Endothelial cell (in vitro differentiated cells): Measurements from ENCODE around the gene PYGO2. TPM values are rescaled to one million over a fixed set of nuclear protein-coding genes. Genes with fewer than 3 reads are reported as not detected.
A peak's percentile ranks its signal among the peaks of the same experiment; 100 is the strongest.

ENCODE experiments used
- DNase-seq: peaks from one replicate; pipeline ENCODE4 v3.0.0; 2021; ENCODE audit warnings: low spot score
- H3K27ac Mint-ChIP-seq: one replicate; pipeline ENCODE4 v1.8.0; 2021; ENCODE audit warnings: mixed read lengths, inconsistent platforms; ENCODE audit not compliant: unreplicated experiment
- H3K27me3 Mint-ChIP-seq: one replicate; pipeline ENCODE4 v1.8.0; 2021; ENCODE audit warnings: mild to moderate bottlenecking, moderate library complexity, mixed read lengths, inconsistent platforms; ENCODE audit not compliant: unreplicated experiment
- H3K36me3 Mint-ChIP-seq: one replicate; pipeline ENCODE4 v1.8.0; 2021; ENCODE audit warnings: mild to moderate bottlenecking, low read depth, mixed read lengths, inconsistent platforms; ENCODE audit not compliant: unreplicated experiment
- H3K4me1 Mint-ChIP-seq: one replicate; pipeline ENCODE4 v1.8.0; 2021; ENCODE audit warnings: mild to moderate bottlenecking, mixed read lengths, inconsistent platforms; ENCODE audit not compliant: unreplicated experiment
- H3K4me3 Mint-ChIP-seq: one replicate; pipeline ENCODE4 v1.8.0; 2021; ENCODE audit warnings: mild to moderate bottlenecking, mixed read lengths, inconsistent platforms; ENCODE audit not compliant: unreplicated experiment
- H3K9me3 Mint-ChIP-seq: one replicate; pipeline ENCODE4 v1.8.0; 2021; ENCODE audit warnings: mixed read lengths, inconsistent platforms; ENCODE audit not compliant: unreplicated experiment
- total RNA-seq: library from RNA; stranded (reverse); fragmentation: NEBNext Ultra II Directional; extraction: Animal tissue kit (Norgen Biotek cat#: 25700); gene quantifications from one replicate; pipeline ENCODE4 v1.2.1, GENCODE V29; 2021; ENCODE audit not compliant: unreplicated experiment
- TF ChIP-seq, protein P1 (sequence below): fragments of 200-600 bp; sonication (generic); IDR thresholded peaks from one replicate; pipeline ENCODE4 v1.5.0; 2021; ENCODE audit warnings: antibody characterized with exemption; ENCODE audit not compliant: unreplicated experiment

Gene PYGO2
- total RNA-seq, 1 donor from 2014 or later: 49.8 TPM

DNA sequence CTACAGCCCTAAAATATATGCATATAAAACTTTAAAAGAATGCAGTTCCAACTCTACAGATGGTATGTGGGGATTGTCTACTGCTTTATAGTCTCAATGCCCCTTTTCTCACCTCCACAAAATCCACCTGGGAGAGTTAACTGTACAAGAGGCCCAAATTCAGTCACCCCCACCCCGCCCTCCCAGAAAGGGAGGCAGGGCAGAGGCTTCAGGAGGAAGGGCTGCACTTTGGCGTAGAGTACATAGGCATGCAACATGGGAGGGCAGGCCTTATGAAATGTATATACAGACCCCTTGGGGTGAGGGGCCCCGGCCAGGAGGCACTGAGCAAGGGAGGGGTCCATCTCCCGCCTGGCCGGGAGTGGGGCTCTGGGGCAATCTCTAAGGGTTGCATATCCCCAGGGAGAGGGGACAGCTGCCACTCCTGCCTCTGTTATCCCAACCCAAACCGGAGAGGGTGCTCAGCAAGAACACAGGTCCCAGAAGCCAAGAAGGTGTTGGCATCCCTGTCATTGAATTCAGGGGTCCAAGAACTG, 1.3 kb upstream of the PYGO2 start:
- TF ChIP-seq, protein P1, sequence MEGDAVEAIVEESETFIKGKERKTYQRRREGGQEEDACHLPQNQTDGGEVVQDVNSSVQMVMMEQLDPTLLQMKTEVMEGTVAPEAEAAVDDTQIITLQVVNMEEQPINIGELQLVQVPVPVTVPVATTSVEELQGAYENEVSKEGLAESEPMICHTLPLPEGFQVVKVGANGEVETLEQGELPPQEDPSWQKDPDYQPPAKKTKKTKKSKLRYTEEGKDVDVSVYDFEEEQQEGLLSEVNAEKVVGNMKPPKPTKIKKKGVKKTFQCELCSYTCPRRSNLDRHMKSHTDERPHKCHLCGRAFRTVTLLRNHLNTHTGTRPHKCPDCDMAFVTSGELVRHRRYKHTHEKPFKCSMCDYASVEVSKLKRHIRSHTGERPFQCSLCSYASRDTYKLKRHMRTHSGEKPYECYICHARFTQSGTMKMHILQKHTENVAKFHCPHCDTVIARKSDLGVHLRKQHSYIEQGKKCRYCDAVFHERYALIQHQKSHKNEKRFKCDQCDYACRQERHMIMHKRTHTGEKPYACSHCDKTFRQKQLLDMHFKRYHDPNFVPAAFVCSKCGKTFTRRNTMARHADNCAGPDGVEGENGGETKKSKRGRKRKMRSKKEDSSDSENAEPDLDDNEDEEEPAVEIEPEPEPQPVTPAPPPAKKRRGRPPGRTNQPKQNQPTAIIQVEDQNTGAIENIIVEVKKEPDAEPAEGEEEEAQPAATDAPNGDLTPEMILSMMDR: no peak
- Mint-ChIP-seq H3K4me3 (peak overlapping the region; percentile 86), H3K36me3 (peaks cover 46% of the 10 kb centered on the region), H3K27ac (peak overlapping the region; percentile 89), H3K4me1 (peaks cover 62% of the 10 kb centered on the region), H3K9me3 (no peaks in the 10 kb centered on the region), H3K27me3 (peaks cover 12% of the 10 kb centered on the region)
- DNase-seq: no peak

DNA sequence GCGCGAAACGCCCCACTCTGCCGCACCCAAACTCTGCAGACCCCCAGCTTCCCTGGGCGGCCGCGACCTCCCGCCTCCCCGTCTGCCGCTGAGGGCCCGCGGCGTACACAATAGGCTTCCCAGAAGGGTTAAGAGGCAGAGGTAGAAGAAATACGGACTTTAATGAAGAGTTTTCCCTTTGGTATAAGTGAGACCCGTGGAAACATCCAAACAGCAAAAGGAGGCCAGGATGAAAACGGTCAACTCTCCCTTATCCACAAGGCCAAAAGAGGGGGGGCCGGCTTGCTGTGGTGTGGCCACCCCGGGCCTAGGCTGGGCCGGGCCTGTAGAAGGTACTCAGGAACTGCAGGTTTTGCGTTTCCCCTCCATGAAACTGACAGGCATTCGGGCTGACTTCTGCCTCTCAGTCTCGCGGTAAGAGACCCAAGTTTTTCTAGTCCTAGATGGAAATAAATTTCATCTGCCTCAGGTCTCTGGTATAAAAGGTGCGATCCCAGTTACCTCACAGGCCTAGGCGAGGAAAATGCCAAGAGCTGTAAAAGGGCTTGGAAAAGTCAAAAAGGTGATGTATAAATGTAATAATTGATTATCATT, 671 bp upstream of the PYGO2 start:
- no peaks in the 10 kb centered on the region for H3K9me3 Mint-ChIP-seq
- peak overlapping the region; percentile 89 for H3K27ac Mint-ChIP-seq
- H3K36me3 Mint-ChIP-seq: peaks cover 41% of the 10 kb centered on the region
- peaks cover 9% of the 10 kb centered on the region for H3K27me3 Mint-ChIP-seq
- peaks cover 59% of the 10 kb centered on the region for H3K4me1 Mint-ChIP-seq
- H3K4me3 Mint-ChIP-seq: peak overlapping the region; percentile 86
- TF ChIP-seq, protein P1: no peak
- DNase-seq: no peak

DNA sequence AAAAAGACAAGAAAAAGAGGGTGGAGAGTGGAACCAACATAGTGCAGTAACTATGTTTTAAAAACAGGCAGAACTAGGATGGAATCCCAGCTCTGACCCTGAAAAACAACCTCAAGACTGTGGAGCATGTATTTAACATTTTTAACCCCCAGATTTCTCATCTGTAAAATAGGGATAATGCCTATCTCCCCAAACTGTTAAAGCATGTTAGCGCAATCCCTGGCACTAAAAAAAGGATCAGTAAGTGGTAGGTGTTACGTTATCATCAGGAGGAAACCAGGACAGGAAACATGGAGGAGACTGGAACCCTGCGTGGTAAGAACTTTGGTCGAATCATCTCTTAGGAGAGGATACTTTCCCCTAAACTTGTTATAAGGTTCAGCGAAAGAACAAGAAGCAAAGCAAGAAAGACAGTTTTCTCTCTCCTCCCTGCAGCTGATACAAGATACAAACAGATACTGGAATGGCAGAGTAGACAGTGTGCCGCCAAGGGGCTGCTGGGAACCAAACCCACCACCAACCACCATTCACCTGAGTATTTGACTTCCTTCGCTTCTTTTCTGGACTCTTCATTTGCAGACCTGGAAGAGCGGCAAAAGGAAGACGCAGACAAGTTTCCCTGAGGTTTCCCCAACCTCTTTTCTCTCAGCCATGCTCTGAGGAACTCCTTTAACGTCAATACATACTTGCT, 991 bp downstream of the PYGO2 start:
- Mint-ChIP-seq H3K27ac (peak overlapping the region; percentile 95), H3K27me3 (peaks cover 18% of the 10 kb centered on the region), H3K9me3 (no peaks in the 10 kb centered on the region), H3K4me3 (peak overlapping the region; percentile 95), H3K36me3 (peaks cover 41% of the 10 kb centered on the region), H3K4me1 (peaks cover 59% of the 10 kb centered on the region)
- TF ChIP-seq, protein P1: no peak
- no peak for DNase-seq

DNA sequence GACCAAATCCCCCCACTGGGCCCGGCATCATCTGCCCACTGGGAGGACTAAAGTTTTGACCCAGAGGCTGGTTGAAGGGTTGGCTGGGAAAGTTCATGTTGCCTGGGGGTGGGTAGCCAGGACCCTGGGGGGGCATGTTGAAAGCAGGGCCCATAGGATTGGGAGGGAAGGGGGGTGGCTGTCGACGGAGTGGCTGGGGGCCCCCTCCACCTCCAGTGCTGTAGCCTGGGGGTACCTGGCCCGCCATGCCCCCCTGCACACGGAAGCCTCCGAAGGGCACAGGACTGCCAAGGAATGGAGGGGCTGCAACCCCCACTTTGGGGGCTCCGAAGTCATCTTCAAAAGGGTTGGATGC, 2.2 kb downstream of the PYGO2 start:
- H3K27ac Mint-ChIP-seq: peak overlapping the region; percentile 84
- DNase-seq: no peak
- H3K4me1 Mint-ChIP-seq: peaks cover 61% of the 10 kb centered on the region
- no peak overlapping the region for H3K4me3 Mint-ChIP-seq
- TF ChIP-seq, protein P1: no peak
- H3K27me3 Mint-ChIP-seq: peaks cover 27% of the 10 kb centered on the region
- H3K9me3 Mint-ChIP-seq: no peaks in the 10 kb centered on the region
- peaks cover 30% of the 10 kb centered on the region for H3K36me3 Mint-ChIP-seq
